ENCODE measurements around the gene GOPC.

Gene GOPC

GRCh38 chr6:117595099-117595923 lies 7.0 kb downstream of the GOPC start:
- DNase-seq: no peak

DNA sequence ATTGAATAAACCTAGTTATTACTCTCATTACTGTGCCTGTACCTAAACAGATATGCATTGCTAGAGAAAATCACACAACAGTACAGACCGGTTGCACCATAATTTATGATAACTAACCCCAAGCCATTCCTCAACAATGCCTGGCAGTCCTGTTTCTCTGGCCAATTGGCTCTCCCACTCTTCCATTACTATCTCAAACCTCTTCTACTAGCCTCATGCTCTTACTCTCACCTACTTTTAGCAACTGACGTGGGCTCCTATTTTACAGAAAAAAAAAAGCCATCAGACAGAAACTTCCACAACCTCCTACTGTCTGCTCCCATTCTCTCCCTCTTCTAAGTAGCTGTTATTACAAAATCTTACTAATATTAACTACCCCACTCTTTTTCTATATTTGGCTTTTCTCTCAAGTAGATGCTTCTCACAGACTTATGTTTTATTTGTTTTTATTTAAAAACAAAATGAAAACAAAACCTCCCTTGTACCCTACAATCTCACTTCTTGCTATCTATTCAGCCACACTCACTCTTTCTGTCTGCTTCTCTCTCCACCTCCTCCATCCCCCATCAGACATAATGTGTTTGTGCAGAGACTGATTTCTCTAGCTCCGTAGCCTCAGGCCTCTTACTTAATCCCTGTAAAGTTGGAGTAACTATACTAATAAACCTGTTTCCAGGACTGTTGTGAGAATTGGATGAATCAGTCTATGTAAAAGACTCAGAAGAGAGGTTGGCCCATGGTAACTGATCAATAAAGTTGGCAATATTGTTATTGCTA lies 9.1 kb downstream of the GOPC start:
- DNase-seq: no peak

DNA sequence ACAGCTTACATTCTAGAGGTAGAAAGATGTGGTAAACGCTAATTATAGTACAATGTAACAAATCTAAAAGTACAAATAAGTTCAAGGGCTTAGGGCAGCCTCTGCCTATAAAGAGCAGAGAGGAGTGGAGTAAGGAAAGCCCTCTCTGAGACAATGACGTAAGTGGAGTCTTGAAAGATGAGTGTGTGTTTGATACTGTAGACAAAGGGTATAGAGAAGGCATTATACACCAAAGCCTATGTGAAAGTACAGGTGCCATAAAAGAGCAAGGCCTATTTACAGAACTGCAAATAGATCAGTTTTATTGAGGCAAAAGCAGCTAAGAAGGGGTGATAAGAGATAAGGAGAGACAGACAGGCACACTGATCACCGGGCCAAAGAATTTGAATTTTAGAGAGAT lies 10.9 kb downstream of the GOPC start:
- no peak for DNase-seq

DNA sequence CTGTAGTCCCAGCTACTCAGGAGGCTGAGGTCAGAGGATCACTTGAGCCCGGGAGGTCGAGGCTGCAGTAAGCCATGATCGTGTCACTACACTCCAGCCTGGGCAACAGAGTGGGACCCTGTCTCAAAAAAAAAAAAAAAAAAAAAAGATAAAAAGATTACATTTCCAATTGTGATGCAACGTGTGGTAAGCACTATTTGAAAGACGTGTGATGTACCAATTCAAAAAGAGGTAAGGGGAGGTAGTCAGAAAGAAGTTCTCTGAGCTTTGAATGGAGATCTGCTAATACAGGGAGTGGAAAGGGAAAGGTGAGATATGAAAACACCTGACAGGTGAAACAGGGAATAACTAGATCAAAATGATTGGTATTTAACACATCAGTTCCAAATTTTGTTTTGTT lies 11.9 kb downstream of the GOPC start:
- DNase-seq: no peak

DNA sequence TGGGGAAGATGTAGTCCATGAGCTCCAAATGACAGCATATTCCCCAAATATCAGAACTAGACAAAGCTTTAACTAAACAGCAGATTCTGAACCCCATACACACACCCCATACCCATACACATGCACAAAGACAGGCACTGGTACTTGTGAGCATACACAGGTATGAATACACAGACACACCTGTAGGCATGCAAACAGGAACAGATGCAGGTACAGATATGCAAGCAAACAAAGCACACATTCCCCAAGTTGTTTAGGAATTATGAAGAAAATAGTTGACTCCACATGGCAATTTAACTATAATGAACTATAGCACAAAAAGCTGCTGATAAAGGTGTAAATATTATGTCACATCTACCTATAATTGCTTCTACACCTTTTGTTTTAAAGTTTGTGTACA lies 16.7 kb downstream of the GOPC start:
- no peak for DNase-seq

DNA sequence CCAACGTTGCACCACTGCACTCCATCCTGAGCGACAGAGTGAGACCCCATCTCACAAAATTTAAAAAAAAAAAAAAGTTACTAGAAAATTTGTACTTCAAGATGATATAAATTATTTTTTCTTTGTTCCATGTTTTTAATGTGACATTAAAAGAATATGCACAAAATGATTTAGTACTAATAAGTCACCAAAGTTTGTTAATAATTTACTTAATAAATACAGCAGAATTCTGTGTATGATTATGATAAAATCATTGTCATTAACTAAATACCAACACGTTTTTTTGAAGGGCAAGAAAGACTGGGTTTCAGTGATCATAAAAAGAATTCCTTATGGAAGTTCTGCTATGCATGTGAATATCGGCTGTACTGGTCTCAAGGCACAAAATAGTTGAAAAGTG lies 28.1 kb downstream of the GOPC start:
- no peak for DNase-seq

DNA sequence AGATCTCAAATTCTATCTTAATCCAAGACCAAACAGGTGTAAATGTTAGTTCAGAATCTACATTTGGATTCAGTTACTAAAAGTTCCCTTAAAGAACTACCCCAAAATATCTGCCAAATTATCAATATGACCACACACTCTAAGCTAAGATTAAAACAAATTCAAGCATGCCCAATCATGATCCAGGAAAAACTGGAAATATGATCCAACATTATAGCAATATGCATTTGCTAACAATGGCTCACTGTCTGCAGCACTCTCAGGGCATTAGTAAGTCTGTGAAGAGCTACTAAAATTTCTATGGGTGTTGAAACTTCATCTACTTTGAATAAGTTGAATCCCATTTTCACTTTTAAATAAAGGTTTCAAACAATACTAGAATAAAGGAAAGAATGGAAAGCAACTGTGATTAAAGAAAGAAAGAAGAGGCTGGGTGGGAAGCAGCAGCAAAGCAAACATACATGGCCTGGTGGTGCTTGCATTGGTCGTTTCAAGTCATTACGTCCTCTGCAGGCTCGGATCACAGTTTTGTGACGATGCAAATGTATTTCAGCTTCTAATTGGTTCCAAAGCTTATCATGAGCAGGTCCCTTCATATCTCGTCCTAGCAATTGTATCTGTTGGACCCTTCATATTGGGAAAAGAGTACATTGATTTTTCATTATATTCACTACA lies 29.2 kb downstream of the GOPC start:
- no peak for DNase-seq

GRCh38 chr6:117568831-117569410 lies 33.4 kb downstream of the GOPC start:
- DNase-seq: no peak

- no peak for DNase-seq
Measured at GRCh38 chr6:117568247-117568646, 34.1 kb downstream of the GOPC start.

DNA sequence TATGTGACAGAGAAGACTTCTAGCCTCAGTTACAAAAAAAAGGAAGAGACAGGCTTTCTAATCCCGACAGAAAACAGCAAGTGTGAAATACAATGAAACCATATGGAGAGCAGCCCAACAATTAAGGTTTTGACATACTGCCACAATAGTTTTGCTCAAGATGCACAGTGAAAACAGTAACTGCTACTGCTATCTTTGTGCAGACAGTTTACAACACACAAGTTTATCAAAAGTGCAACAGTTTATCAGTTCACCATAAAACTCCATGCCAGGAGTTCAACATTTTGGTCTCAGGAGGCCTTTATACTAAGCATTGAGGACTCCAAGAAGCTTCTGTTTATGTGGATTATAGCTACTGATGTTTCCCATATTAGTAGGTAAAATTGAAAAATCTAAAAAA lies 37.6 kb downstream of the GOPC start:
- no peak for DNase-seq

- no peak for DNase-seq
Measured at GRCh38 chr6:117561128-117561527, 41.2 kb downstream of the GOPC start.

DNA sequence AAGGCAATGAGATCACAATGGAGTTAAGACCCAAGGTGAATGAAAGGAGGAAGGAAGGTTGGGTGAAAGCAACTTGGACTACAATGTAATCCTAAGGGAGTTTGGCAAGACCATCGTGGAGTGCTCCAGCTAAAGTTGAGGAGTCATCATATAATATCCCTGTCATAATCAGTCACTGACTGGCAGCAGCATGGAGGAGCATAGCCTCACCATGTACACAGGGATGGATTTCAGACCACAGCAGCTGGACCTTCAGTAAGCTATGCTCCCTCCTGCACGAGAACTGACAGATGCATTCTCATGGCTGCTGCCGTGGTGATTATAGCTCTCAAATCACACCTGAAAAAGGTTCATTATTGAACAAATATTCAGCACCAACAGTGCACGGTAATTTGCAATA lies 43.0 kb downstream of the GOPC start:
- DNase-seq: no peak

DNA sequence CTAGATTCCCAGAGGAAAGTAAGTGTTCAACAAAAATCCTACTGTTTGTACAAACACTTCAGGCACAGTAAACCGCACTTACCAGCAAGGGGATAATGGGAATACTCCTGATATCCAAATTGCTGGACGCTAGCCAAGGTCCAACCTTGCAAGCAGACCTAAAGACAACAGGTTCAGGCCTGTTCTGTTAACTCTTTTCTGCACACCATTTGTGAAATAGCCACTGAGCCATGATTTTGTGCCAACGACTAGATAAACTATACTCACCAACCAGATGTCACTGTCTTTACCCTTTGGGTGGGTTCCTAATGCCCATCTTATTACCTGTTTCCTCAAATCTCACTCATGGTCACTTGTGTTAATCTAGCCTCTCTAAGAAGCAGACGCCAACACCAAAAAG lies 43.5 kb downstream of the GOPC start:
- no peak for DNase-seq

DNA sequence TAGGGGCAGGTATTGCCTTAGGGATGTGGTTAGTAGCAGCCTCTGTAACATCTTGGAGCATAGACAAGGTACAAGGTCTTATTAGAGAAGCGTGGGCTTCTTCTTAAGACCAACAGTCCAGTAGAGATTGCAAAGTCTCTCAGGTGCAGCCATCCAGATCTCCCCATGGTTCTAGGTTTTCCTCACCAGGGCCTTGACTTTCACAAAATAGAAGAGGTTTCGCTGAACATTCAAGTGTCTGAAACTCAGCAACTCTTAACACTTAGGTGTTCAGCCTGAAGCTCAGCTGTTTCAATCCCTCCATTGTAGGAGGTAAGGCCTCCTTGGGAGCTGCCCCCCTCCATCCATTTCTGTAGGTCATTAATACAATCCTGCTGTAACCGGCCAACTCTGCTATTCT lies 44.4 kb downstream of the GOPC start:
- no peak for DNase-seq

DNA sequence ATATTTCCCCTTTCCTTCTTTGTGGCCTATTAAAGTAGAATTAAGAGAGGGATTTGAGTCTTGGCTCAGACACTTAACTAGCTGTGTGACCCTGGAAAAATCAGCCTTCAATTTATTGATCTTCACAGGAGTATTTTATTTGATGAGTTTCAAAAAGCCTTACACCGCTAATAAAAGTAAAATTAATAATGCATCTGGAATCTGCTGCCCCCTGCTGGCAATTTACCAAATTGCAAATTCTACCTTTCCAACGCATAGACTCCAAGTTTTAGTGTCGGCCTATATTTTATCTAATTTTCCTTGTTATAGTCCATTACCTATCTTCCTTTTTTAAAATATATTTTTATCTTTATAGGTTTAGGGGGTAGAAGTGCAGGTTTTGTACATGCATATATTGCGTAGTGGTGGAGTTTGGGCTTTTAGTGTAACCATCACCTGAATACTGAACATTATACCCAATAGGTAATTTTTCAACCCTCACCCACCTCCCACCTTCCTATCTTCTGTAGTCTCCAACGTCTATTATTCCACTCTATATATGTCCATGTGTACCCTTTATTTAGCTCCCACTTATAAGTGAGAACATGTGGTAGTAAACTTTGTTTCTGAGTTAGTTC lies 46.3 kb downstream of the GOPC start:
- no peak for DNase-seq

GRCh38 chr6:117555262-117555849 lies 47.0 kb downstream of the GOPC start:
- no peak for DNase-seq

DNA sequence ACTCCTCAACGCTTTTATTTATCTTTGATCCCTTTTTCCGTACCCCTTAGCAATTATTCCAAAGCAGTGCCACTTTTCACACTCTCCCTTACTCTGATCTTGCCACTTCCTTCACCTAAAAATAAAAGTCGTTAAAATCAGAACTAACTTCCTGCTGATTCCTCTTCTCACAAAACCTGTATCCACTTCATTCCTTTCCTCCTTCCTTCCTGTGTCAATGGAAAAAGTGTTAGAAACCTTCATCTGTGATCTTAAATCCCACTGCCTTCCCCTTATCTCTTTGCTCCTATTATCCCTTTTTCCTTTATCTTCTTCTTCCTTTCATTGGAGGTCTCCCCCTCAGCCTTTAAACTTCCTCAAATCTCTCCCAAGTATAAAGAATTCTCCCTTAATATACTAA lies 49.2 kb downstream of the GOPC start:
- DNase-seq: no peak

DNA sequence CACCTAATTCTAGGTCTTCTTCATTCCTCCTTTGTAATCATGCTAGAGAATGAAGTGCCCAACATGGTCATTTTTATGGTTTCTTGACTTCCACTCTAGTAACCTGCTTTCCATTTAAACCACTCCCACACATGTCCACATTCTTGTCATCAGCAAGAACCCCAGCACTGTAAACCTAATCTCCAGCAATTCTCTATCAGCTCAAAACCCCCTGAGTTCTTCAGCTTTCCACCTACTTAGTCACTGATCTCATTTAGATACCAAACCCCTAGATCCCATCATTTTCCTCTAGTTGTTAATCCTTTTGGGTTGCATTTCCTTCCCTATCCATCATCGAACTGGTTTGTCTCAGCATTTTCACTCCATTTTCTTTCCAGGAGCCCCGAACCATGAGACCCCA lies 49.7 kb downstream of the GOPC start:
- no peak for DNase-seq

DNA sequence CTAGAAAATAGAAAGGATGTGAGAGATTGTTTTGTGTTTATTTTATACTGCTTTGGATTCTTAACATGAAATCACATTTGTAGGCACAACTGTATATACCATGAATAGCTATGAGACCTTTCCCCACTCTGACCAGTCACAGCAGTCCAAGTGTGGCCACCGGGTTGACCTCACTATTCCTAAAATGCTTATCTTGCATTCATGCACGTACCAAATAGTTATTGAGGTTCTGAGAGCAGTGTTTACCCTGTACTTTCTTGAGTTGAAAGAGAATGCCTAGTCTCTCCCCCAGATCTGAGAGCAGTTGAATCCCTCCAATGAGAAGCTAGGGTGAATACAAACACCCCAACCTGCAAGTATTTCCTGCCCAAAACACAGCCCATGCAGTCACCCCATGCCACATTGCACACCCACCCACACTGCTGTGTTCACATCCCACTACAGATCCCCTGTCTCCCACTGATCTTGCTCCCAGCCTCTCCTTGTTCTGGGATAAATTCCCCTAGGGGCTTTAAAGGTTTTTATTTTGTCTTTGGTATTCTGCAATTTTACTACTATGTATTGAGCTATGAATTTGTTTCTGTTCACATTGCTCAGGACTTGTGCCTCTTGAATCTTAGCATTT lies 51.6 kb downstream of the GOPC start:
- no peak for DNase-seq

DNA sequence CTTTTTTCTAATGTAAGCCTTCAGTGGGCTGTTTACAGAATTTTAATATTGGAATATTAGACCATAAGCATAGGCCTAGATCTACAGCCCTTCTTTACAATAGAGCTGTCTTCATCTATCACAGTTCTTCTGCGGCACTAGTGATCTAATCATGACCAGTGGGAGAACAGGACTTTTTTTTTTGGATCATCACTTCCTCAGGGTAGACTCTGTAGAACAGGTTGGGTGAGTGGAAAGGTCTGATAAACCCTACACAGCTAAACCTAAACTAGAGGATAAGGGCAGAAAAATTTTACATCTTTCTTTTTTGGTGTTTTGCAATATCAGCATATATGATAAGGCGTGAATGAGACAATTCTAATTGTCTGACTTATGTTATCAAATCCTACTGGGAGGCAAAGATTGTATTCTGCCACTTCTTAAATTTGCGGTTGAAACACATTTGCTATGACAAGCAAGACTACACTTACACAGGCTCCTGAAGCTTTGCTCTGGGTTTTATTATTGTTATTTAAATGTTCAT lies 52.2 kb downstream of the GOPC start:
- DNase-seq: no peak

DNA sequence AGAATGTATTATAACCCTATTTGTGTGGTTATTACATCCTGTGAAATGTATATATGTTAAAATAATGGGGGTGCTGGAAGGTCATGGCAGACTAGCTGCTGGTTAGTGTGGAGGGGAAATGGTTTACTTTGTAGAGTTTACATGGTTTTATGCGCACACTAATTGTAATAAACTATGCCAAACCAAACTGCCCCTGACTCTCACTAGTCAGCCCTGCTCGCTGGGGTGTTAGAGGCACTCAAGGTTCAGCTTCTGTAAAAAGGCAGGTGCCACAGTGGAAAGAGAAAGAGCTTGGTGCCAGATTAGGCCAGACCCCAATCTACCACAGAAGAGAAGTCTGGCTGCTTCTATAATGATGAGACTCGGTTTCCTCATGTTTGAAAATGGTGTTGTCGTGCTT lies 52.7 kb downstream of the GOPC start:
- no peak for DNase-seq

- DNase-seq: no peak
Measured at GRCh38 chr6:117548797-117549301, 53.5 kb downstream of the GOPC start.

Measured in activated CD4-positive, alpha-beta T cell treated with anti-CD3 and anti-CD28 coated beads for 1 hour (primary cell).